ENCODE measurements around the gene PLXNB1. TPM values are rescaled to one million over a fixed set of nuclear protein-coding genes. Genes with fewer than 3 reads are reported as not detected.

Gene PLXNB1
- total RNA-seq, 2 experiments from 2014 or later = 1.6 to 2.4 TPM

DNA sequence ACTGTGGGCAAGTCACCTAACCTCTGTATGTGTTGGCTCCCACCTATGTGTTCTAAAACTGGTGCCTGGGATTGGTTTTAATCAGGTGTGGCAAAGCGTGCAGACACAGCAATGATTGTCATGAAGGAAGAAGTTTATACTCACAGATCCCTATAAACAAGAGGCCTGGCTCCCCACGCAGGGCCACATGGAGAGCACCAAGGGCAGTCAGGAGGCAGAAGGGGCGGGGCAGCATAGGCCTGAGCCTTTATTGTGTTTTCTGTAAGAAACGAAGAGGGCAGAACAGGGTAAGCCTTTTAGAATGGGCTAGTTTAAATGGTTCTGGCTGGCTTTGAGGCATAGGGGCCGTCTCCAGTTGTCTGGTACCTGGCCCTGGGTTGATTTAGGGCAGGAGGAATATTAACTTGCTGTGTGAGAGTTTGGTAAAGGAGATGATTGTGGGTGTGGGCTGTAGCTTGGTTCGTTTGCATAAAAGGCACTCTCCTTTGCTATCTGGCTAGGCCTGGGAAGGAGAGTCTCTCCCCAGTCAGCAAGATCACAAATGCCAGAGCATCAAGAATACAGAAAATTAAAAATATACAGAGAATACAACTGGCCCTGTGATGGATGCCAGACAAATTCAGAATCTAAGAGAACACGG, 60.1 kb downstream of the PLXNB1 start:
- peaks cover 4% of the 10 kb centered on the region for H3K4me1 Mint-ChIP-seq
- no peak overlapping the region for H3K4me3 Mint-ChIP-seq
- no peaks in the 10 kb centered on the region for H3K9me3 Mint-ChIP-seq
- H3K27me3 Mint-ChIP-seq = no peaks in the 10 kb centered on the region
- H3K27ac Mint-ChIP-seq = no peak overlapping the region
- no peaks in the 10 kb centered on the region for H3K36me3 Mint-ChIP-seq
- DNase-seq = no peak

DNA sequence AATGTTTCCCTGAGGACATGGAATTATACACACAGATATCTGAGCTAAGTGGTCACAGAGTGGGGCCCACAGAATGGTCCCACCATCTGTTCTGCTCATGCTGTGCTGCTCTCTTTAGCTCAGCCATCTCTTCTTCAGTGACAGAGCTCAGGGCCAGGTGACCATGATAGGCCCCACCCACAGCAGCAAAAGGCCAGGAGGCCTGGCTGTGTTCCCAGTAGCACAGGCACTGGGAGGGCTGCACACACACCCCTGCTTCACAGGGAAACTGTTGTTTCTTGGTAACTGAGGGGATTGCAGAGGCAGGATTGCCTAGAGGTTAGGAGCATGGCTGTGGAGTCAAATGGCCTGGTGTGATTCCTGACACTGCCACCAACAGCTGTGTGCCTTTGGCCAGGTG, 62.7 kb downstream of the PLXNB1 start:
- DNase-seq = no peak
- peaks cover 2% of the 10 kb centered on the region for H3K36me3 Mint-ChIP-seq
- H3K27me3 Mint-ChIP-seq = no peaks in the 10 kb centered on the region
- H3K9me3 Mint-ChIP-seq = peaks cover 5% of the 10 kb centered on the region
- H3K4me1 Mint-ChIP-seq = peaks cover 4% of the 10 kb centered on the region
- no peak overlapping the region for H3K4me3 Mint-ChIP-seq
- H3K27ac Mint-ChIP-seq = no peak overlapping the region

DNA sequence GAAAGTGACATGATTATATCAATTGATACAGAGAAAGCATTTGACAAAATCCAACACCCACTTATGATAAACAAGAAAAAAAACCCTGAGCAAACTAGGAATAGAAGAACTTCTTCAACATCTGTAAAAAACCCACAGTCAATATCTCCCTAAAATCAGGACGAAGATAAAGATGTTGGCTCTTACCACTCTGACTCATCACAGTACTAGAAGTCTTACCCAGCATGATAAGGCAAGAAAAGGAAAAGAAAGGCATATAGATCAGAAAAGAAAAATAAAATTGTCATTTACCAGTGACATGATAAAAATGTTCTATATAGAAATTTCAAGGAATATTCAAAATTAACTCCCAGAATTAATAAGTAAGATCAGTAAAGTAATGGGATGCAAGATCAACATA, 65.0 kb downstream of the PLXNB1 start:
- no peak overlapping the region for H3K4me3 Mint-ChIP-seq
- H3K27me3 Mint-ChIP-seq = no peaks in the 10 kb centered on the region
- H3K9me3 Mint-ChIP-seq = peaks cover 15% of the 10 kb centered on the region
- H3K36me3 Mint-ChIP-seq = peaks cover 2% of the 10 kb centered on the region
- no peak overlapping the region for H3K27ac Mint-ChIP-seq
- peaks cover 4% of the 10 kb centered on the region for H3K4me1 Mint-ChIP-seq
- DNase-seq = no peak

DNA sequence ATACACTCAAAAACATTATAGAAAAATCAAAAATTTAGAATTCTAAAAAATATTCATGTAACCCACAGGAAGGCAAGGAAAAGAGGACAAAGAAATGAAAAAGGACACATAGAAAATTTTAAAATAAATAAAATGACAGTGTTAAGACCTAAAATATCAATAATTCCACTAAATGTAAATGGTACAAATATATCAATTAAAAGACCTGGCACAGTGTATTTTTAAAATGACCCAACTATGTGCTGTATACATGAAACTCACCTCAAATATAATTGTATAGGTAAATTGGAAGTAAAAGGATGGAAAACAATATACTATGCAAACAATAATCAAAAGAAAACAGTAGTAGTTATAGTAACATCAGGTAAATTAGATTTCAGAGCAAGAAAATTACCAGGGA, 68.0 kb downstream of the PLXNB1 start:
- Mint-ChIP-seq H3K4me3 (no peak overlapping the region), H3K36me3 (peaks cover 2% of the 10 kb centered on the region), H3K27me3 (no peaks in the 10 kb centered on the region), H3K9me3 (peaks cover 15% of the 10 kb centered on the region), H3K4me1 (no peaks in the 10 kb centered on the region), H3K27ac (no peak overlapping the region)
- DNase-seq = no peak

DNA sequence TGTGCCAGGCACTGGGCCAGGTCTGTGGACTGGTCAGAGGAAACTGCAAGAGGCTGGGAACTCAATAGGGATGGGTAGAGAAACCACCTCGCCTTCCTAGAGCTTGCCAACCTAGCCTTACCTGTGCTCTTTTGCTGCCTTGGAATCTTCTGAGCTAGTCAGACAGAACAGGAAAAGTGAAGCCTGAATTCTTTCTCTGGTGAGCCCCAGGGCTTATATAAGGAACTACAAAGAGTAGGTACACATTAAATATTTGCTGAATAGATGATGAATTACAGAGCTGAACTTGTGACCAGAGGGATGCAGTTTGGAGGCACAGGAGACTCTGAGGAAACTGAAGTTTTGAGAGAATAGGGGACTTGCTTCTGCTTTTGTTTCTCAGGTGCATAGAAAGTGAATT, 73.5 kb downstream of the PLXNB1 start:
- Mint-ChIP-seq H3K27ac (no peak overlapping the region), H3K9me3 (peaks cover 5% of the 10 kb centered on the region), H3K27me3 (peaks cover 14% of the 10 kb centered on the region), H3K4me1 (no peaks in the 10 kb centered on the region), H3K36me3 (no peaks in the 10 kb centered on the region), H3K4me3 (no peak overlapping the region)
- no peak for DNase-seq

DNA sequence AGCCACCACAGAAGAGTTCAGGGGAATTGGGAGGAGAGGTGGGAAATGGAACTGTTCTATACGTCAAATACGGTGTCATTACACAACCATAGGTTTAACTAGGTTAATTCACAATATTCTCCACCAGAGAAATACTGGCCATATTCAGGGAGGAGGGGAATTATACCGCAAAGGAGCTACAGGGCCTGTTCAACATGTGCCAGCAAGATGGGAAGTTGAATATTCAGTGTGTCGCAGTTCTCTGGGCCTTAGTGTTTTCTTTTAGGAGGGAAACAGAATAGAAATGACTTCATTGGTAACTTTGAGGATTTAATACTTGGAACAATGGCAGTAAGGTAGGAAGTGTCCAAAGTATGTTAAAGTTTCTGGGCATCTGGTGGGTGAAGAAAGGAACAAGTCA, 75.9 kb downstream of the PLXNB1 start:
- H3K27me3 Mint-ChIP-seq = peaks cover 14% of the 10 kb centered on the region
- H3K4me3 Mint-ChIP-seq = no peak overlapping the region

More for the DNA sequence above, 75.9 kb downstream of the PLXNB1 start:
- no peaks in the 10 kb centered on the region for H3K36me3 Mint-ChIP-seq
- DNase-seq = no peak
- no peaks in the 10 kb centered on the region for H3K4me1 Mint-ChIP-seq
- no peaks in the 10 kb centered on the region for H3K9me3 Mint-ChIP-seq
- no peak overlapping the region for H3K27ac Mint-ChIP-seq

Other genes starting within 250 kb of the PLXNB1 start
- gene CDC25A, start 241.7 kb downstream of the PLXNB1 start, total RNA-seq = 10 to 100 TPM; 55.7 to 57.4 TPM
- gene CAMP, start 206.6 kb downstream of the PLXNB1 start, total RNA-seq = not detected
- gene ZNF589, start 189.0 kb downstream of the PLXNB1 start, total RNA-seq = 10 to 100 TPM; 21.7 to 22.8 TPM
- gene NME6, start 128.7 kb downstream of the PLXNB1 start, total RNA-seq = 10 to 100 TPM; 31.5 to 34.6 TPM
- gene SPINK8, start 96.4 kb downstream of the PLXNB1 start, total RNA-seq = not detected
- not detected for gene FBXW12, start 57.9 kb downstream of the PLXNB1 start, total RNA-seq
- 10 to 100 TPM; 28.2 to 29.5 TPM for gene CCDC51, start 10.0 kb upstream of the PLXNB1 start, total RNA-seq
- 100 to 1,000 TPM; 398 to 421 TPM for gene TMA7, start 10.2 kb upstream of the PLXNB1 start, total RNA-seq
- 10 to 100 TPM; 17.3 to 17.9 TPM for gene ATRIP, start 16.7 kb upstream of the PLXNB1 start, total RNA-seq
- gene SHISA5, start 74.1 kb upstream of the PLXNB1 start, total RNA-seq = 10 to 100 TPM; 68.8 to 73.5 TPM
- 10 to 100 TPM; 33.7 to 36.1 TPM for gene PFKFB4, start 126.7 kb upstream of the PLXNB1 start, total RNA-seq
- not detected for gene UCN2, start 133.7 kb upstream of the PLXNB1 start, total RNA-seq
- gene COL7A1, start 165.2 kb upstream of the PLXNB1 start, total RNA-seq = 1 to 10 TPM; 1.4 to 1.8 TPM
- 100 to 1,000 TPM; 193 to 209 TPM for gene UQCRC1, start 179.6 kb upstream of the PLXNB1 start, total RNA-seq
- not detected for gene TMEM89, start 191.7 kb upstream of the PLXNB1 start, total RNA-seq
- gene SLC26A6, start 205.4 kb upstream of the PLXNB1 start, total RNA-seq = 10 to 100 TPM; 16.6 to 18.4 TPM
- gene CELSR3, start 232.8 kb upstream of the PLXNB1 start, total RNA-seq = 10 to 100 TPM; 18.2 to 18.6 TPM